ENCODE data around the gene PXDN.
"Not testable (repeated sequence)": the region's sequence is repeated elsewhere in the genome, so short reads cannot be mapped to it uniquely, and the experiment has no call there.

PXDN gene

DNA sequence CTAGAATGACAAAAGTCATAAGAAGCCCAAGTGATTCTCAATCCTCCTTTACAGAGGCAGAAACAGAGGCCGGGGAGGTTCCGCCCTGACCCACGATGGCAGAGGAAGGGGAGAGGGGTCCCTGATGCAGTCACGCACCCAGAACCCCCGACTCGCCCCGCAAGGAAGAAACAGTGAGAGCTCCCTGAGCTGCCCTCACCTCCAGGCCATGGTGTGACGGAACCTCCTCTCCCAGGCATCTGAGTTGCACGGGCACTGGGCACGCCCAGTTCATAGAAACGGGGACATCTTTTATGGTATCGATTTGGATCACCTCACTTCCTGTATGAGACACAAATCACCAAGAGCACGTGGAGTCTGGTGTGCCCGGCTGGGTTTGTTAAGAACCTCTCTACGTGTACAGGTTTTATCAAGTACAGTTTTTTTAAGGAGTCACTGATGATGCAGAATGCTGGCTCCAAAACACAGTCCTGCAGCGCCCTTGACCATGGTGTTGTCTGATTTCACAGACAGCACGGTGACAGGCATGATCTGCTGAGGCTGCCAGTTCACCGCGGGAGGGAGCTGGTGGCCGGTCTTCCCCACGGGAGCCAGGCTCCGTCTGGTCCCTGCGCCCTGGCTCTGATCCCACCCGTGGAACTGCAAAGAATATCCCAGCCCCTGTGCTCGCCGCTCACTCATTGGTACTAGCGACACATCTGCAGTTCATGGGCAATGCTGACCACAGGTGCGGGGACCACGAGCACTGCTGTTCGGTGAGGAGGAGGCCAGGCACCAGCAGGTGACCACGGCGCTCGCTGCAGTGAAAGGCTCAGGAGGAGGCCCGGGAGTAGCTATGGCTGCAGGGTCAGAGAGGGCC, 35.6 kb downstream of the PXDN start:
- no peak overlapping the region for H3K4me3 ChIP-seq (ENCODE audit: low read length)
- TF ChIP-seq, protein P1, sequence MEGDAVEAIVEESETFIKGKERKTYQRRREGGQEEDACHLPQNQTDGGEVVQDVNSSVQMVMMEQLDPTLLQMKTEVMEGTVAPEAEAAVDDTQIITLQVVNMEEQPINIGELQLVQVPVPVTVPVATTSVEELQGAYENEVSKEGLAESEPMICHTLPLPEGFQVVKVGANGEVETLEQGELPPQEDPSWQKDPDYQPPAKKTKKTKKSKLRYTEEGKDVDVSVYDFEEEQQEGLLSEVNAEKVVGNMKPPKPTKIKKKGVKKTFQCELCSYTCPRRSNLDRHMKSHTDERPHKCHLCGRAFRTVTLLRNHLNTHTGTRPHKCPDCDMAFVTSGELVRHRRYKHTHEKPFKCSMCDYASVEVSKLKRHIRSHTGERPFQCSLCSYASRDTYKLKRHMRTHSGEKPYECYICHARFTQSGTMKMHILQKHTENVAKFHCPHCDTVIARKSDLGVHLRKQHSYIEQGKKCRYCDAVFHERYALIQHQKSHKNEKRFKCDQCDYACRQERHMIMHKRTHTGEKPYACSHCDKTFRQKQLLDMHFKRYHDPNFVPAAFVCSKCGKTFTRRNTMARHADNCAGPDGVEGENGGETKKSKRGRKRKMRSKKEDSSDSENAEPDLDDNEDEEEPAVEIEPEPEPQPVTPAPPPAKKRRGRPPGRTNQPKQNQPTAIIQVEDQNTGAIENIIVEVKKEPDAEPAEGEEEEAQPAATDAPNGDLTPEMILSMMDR (conservative IDR thresholded peaks at IDR 0.05; ENCODE audit: low read length), result no peak
- no peak for DNase-seq (ENCODE audit: low read depth)

DNA sequence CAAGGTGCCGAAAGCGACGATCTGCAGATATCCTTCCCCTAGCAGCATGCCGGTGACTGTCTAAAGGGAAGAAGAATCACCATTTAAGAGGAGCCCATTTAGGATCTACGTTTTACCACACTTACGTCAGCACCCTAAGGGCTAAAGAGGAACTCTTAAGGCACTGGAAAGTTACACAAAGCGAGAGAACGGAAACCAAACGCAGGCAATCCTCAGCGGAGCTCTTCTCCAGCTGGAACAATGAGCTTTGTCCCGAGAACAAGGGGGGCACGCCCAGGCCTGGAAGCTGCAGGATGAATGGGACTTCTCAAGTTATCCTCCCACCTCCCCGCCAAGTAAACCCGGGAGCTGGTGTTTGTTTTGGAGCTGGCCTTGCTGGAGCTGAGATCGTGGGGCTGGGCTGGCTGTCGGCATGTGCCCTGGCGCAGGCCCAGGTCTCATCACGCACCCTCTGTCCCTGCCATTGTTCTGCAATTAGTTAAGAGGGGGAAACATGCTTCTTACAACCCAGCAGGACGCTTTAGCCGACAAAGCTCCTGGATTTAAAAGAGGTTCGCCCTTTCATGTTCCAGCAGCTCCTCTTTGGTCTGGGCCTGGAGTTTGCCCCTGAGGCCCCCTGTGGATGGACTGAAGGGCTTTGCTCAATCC, 36.4 kb downstream of the PXDN start:
- TF ChIP-seq, protein P1 (conservative IDR thresholded peaks at IDR 0.05; ENCODE audit: low read length), result no peak
- peak overlapping the region; percentile 27 for H3K4me3 ChIP-seq (ENCODE audit: low read length)
- DNase-seq (ENCODE audit: low read depth), result peak; percentile 87

DNA sequence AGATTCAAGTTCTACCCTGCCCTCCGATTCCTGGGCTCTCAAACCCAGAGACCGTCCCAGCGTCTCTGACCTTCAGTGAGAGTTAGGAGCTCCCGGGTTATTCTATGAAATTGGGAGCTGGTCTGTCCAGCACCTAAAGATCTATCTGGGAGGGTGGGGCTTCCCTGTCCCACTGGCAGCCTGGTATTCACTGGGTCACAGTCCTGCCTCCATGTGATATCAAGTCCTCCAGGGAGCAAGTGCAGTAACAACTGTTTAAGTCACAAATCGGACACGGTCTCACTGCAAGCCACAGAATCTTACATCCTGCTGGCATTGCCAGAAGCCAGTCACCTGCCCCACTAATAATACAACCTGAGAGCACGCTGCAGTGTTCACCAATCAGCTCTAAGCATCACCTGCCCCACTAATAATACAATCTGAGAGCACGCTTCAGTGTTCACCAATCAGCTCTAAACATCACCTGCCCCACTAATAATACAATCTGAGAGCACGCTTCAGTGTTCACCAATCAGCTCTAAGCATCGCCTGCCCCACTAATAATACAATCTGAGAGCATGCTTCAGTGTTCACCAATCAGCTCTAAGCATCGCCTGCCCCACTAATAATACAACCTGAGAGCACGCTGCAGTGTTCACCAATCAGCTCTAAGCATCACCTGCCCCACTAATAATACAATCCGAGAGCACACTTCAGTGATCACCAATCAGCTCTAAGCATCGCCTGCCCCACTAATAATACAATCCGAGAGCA, 38.0 kb downstream of the PXDN start:
- not testable (repeated sequence) for H3K4me3 ChIP-seq (ENCODE audit: low read length); DNase-seq (ENCODE audit: low read depth)

DNA sequence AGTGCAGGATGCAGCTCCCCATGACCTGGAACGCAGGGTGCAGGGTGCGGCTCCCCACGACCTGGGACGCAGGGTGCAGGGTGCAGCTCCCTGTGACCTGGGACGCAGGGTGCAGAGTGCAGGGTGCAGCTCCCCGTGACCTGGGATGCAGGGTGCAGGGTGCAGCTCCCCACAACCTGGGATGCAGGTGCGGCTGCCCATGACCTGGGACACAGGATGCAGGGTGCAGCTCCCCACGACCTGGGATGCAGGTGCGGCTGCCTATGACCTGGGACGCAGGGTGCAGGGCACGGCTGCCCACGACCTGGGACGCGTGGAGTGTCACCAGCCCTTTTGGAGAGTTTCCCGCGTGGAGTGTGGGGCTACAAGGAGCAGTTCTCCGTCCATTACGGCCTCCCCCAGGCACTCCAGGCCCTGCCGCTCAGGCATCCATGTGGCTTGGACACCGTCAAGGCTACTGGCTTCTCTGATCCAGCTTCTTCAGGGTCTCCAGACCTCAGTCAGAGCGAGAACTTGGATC, 38.7 kb downstream of the PXDN start:
- TF ChIP-seq, protein P1 (conservative IDR thresholded peaks at IDR 0.05; ENCODE audit: low read length), result no peak
- no peak overlapping the region for H3K4me3 ChIP-seq (ENCODE audit: low read length)
- DNase-seq (ENCODE audit: low read depth), result no peak

DNA sequence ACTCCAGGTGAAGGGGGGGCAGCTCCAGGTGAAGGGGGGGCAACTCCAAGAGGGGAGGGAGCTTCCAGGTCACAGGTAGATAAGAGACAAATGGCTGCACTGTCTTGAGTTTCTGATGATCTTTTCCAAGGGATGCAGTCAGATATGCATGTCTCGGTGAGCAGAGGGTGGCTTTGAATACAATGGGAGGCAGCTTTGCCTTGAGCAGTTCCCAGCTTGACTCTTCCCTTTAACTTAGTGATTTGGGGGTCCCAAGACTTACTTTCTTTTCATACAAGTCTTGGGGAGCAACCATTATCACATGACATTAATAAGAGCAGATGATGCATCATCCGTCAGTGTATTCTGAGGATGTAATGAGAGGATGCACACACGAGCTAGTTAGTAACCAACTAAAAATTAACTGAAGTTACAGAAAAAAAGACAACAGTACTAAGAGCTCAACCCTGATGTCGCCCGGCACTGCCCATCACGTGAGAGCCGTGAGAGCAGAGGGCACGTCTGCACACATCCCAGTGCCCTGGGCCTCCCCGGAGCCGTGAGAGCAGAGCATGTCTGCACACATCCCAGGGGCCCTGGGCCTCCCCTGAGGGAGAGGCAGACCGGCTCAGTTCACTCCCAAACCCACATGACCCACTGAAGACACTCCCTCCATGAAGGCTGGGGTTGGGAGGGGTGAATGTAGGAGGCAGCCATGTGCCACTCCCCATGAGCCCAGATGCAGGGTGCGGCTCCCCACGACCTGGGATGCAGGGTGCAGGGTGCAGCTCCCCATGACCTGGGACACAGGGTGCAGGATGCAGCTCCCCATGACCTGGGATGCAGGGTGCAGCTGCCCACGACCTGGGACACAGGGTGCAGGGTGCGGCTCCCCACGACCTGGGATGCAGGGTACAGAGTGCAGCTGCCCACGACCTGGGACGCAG, 39.4 kb downstream of the PXDN start:
- no peak for DNase-seq (ENCODE audit: low read depth)
- TF ChIP-seq, protein P1 (conservative IDR thresholded peaks at IDR 0.05; ENCODE audit: low read length), result no peak
- H3K4me3 ChIP-seq (ENCODE audit: low read length), result no peak overlapping the region

DNA sequence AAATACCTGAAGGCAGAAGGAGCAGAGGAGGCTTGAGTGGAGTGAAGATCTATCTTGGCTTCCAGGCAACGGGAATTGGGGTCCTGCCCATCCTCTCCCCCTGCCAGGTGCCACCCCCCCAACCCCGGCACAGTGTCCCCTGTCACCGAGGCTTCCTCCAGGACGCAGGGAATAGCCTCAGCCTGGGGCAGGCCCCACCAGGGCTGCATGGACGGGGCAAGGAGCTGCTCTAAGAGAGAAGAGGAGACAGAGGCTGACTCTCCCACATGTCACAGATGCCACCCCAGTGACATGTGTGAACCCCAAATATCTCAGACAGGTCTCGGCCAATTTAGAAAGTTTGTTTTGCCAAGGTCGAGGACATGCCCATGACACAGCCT, 42.1 kb downstream of the PXDN start:
- DNase-seq (ENCODE audit: low read depth), result no peak
- TF ChIP-seq, protein P1 (conservative IDR thresholded peaks at IDR 0.05; ENCODE audit: low read length), result no peak
- H3K4me3 ChIP-seq (ENCODE audit: low read length), result no peak overlapping the region
